ENCODE measurements around the gene BRD3OS.

GRCh38 chr9:134026981-134027380 lies 1.7 kb downstream of the BRD3OS start:
- TF ChIP-seq CTCF (IDR thresholded peaks at IDR 0.05; ENCODE audit: low read depth, low read length): no peak
- no peak for TF ChIP-seq POLR2A (IDR thresholded peaks at IDR 0.05; ENCODE audit: extremely low read depth, insufficient read length)
- no peak for TF ChIP-seq MAX (IDR thresholded peaks at IDR 0.05; ENCODE audit: low read depth, low read length)
- no peak for TF ChIP-seq MYC (IDR thresholded peaks at IDR 0.05; ENCODE audit: low read depth, low read length)
